ENCODE data around the gene SMG5. TPM values are rescaled to one million over a fixed set of nuclear protein-coding genes. Genes with fewer than 3 reads are reported as not detected.

SMG5 gene
- total and polyA plus RNA-seq, 2 experiments from 2014 or later: 25.9 to 118 TPM

GRCh38 chr1:156293895-156294294, 11.3 kb upstream of the SMG5 start (continued):
- no peak for TF ChIP-seq ZNF462 (CRISPR knock-in tag; IDR thresholded peaks at IDR 0.05)
- no peak for TF ChIP-seq NANOG (IDR thresholded peaks at IDR 0.05; ENCODE audit: borderline replicate concordance)
- no peak for TF ChIP-seq CTCF (conservative IDR thresholded peaks at IDR 0.05; ENCODE audit: low read depth in 2 of 2)
- TF ChIP-seq, protein P1, sequence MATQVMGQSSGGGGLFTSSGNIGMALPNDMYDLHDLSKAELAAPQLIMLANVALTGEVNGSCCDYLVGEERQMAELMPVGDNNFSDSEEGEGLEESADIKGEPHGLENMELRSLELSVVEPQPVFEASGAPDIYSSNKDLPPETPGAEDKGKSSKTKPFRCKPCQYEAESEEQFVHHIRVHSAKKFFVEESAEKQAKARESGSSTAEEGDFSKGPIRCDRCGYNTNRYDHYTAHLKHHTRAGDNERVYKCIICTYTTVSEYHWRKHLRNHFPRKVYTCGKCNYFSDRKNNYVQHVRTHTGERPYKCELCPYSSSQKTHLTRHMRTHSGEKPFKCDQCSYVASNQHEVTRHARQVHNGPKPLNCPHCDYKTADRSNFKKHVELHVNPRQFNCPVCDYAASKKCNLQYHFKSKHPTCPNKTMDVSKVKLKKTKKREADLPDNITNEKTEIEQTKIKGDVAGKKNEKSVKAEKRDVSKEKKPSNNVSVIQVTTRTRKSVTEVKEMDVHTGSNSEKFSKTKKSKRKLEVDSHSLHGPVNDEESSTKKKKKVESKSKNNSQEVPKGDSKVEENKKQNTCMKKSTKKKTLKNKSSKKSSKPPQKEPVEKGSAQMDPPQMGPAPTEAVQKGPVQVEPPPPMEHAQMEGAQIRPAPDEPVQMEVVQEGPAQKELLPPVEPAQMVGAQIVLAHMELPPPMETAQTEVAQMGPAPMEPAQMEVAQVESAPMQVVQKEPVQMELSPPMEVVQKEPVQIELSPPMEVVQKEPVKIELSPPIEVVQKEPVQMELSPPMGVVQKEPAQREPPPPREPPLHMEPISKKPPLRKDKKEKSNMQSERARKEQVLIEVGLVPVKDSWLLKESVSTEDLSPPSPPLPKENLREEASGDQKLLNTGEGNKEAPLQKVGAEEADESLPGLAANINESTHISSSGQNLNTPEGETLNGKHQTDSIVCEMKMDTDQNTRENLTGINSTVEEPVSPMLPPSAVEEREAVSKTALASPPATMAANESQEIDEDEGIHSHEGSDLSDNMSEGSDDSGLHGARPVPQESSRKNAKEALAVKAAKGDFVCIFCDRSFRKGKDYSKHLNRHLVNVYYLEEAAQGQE (IDR thresholded peaks at IDR 0.05; ENCODE audit: unreplicated experiment): no peak

All from GM23338 (cell line).